Adrenal gland (tissue), 5 donors: ENCODE results near the gene BIK.

Source experiments
- POLR2A ChIP-seq, 2 donors: fragments of 450-650 bp; IDR thresholded peaks; one replicate each; pipeline ENCODE4 v1.6.1; 2017; ENCODE audit warnings: antibody characterized with exemption in 2 of 2, mild to moderate bottlenecking in 2 of 2, moderate library complexity in 1 of 2
- TF ChIP-seq, protein P1 (sequence below), 6 experiments: fragments of 450-650 bp in 4 of 6; fragments of 200-600 bp in 2 of 6; sonication (generic) in 1 of 6; IDR thresholded peaks; 1 replicate in 5 of 6; 2 replicates in 1 of 6; pipeline versions ENCODE4 v1.5.1 to v1.8.0; 2016 to 2021; ENCODE audit warnings: antibody characterized with exemption in 6 of 6, mild to moderate bottlenecking in 2 of 6, moderate library complexity in 1 of 6
- donor health status: DM: no; HTN: no; CAD: no.

DNA sequence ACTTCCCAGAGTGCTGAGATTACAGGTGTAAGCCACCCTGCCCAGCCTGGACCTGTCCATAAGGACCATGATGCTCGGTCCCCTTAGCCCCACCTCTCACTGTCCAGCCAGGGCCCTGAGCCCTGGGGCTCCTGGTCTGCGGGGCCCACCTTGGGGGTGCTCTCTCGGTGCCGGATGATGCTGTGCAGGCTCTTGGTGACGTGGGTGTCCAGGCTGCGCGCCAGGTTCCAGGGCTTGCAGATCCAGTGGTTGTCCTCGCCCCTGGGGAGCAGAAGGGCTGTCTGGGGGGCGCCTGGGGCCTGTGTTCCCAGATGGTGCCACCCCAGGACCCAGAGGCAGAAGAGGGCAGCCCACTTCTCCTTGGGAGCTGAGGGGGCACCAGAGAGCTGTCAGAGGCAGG lies 63.0 kb downstream of the BIK start:
- TF ChIP-seq, protein P1, sequence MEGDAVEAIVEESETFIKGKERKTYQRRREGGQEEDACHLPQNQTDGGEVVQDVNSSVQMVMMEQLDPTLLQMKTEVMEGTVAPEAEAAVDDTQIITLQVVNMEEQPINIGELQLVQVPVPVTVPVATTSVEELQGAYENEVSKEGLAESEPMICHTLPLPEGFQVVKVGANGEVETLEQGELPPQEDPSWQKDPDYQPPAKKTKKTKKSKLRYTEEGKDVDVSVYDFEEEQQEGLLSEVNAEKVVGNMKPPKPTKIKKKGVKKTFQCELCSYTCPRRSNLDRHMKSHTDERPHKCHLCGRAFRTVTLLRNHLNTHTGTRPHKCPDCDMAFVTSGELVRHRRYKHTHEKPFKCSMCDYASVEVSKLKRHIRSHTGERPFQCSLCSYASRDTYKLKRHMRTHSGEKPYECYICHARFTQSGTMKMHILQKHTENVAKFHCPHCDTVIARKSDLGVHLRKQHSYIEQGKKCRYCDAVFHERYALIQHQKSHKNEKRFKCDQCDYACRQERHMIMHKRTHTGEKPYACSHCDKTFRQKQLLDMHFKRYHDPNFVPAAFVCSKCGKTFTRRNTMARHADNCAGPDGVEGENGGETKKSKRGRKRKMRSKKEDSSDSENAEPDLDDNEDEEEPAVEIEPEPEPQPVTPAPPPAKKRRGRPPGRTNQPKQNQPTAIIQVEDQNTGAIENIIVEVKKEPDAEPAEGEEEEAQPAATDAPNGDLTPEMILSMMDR (IDR thresholded peaks at IDR 0.05), result no peak
- TF ChIP-seq POLR2A (IDR thresholded peaks at IDR 0.05), result no peak
